Vagina (tissue), 2 donors: ENCODE results near the gene ZNF318.

Source experiments
- CTCF ChIP-seq, 3 experiments: fragments of 450-650 bp in 2 of 3; fragments of 200-600 bp in 1 of 3; sonication (generic) in 1 of 3; IDR thresholded peaks; one replicate each; pipeline ENCODE4 v1.5.1; 2017 to 2019; ENCODE audit warnings: antibody characterized with exemption in 3 of 3, mild to moderate bottlenecking in 2 of 3, moderate library complexity in 2 of 3
- POLR2A ChIP-seq, 2 donors: fragments of 450-650 bp; IDR thresholded peaks; one replicate each; pipeline ENCODE4 v1.6.1; 2017; ENCODE audit warnings: antibody characterized with exemption in 2 of 2, mild to moderate bottlenecking in 2 of 2, moderate library complexity in 2 of 2

GRCh38 chr6:43298565-43299337 is 70.7 kb downstream of the ZNF318 start:
- TF ChIP-seq CTCF (IDR thresholded peaks at IDR 0.05) (no peak), POLR2A (IDR thresholded peaks at IDR 0.05) (no peak)
